Measurements from ENCODE around the gene PREX1.
A peak's percentile ranks its signal among the peaks of the same experiment; 100 is the strongest.

The PREX1 gene

DNA sequence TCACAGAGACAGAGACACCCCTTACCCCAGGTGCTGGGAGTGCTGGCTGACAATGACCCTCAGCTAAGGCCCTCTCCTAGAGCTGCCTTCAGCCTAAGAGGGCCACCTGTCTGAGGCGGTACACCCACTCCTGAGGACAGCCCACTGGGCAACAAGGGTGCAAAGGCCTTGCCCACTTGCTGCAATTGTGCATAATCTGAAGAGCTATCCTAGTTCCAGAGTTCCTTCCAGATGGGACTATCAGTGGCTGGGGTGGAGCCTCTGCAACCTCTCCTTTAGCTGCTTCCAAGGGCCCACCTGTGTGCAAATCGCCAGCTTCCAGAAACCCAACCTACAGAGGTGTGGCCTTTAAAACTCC is 87.5 kb downstream of the PREX1 start:
- ChIA-PET CTCF (interaction anchor here (1.1 kb wide), 1 partner anchor 11 kb away, joined by 3 read pairs; no protein-coding TSS in a partner anchor), POLR2A (no interaction called here)
- no peaks in the 10 kb centered on the region for H3K27me3 ChIP-seq (replicated peaks in 2 of 5; ENCODE audit: control insufficient read depth in 4 of 5, insufficient read depth in 5 of 5, low read length in 4 of 5)
- H3K36me3 ChIP-seq (ENCODE audit: control insufficient read depth in 4 of 4, insufficient read depth in 4 of 4, low read length in 3 of 4), result peaks cover 0 to 44% (median 29%) of the 10 kb centered on the region in 4 experiments
- 100% methylated on average over 1 of the region's 2 CpGs for WGBS (ENCODE audit: insufficient coverage)
- no peak overlapping the region for H3K4me3 ChIP-seq (ENCODE audit: control insufficient read depth in 1 of 7, extremely low read depth in 1 of 7, insufficient read depth in 4 of 7, low read depth in 2 of 7, low read length in 6 of 7)
- H3K4me1 ChIP-seq (ENCODE audit: control extremely low read depth in 1 of 4, control insufficient read depth in 4 of 4, insufficient read depth in 4 of 4, low read length in 3 of 4), result peaks cover 20 to 52% (median 52%) of the 10 kb centered on the region in 4 experiments
- no peak overlapping the region for H3K27ac ChIP-seq (ENCODE audit: insufficient read depth in 1 of 2, low read depth in 1 of 2, low read length in 2 of 2, poor library complexity in 1 of 2, severe bottlenecking in 2 of 2)
- no peak for DNase-seq
- H3K9me3 ChIP-seq (ENCODE audit: control extremely low read depth in 1 of 5, control insufficient read depth in 4 of 5, insufficient read depth in 2 of 5, low read depth in 1 of 5, low read length in 4 of 5), result no peaks in the 10 kb centered on the region

DNA sequence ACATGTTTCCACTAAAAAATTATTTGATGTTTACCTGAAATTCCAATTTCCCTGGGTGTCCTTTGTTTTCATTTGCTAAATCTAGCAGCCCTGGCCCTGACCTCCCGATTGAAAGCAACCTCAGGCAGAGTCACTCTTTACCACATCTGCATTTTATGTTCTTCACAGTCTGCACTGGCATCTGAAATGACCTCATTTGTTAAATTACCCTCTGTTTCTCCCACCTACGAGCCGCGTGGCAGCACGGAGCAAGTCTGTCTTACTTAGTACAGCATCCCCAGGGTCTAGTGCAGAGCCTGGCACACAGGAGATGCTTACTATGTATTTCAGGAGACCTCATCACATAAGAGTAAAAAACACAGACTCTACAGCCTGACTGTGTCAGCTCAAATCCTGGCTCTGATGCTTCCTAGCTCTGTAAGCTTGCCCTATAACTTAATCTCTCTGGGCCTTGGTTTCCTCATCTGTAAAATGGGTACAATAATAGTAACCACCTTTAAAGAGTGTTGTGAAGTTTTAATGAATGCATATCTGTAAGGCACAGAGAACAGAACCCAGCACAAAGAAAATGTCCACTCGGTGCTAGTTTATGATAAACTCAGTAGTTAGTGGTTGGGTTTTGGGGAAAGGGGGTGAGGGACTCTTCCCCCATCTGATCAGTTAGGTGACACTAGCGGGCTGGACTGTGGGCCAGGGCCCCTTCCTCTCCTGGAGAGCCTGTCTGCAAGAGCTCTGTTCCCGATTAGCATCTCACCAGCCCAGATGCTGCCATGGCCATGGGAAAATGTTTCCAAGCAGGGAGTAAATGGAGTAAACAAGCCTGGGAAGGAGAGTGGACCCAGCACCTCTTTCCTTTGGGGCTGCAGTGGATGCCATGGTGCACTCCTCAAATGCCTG is 88.2 kb downstream of the PREX1 start:
- Histone ChIP-seq H3K36me3 (ENCODE audit: control insufficient read depth in 4 of 4, insufficient read depth in 4 of 4, low read length in 3 of 4) (peaks cover 0 to 40% (median 30%) of the 10 kb centered on the region in 4 experiments), H3K27ac (ENCODE audit: insufficient read depth in 1 of 2, low read depth in 1 of 2, low read length in 2 of 2, poor library complexity in 1 of 2, severe bottlenecking in 2 of 2) (no peak overlapping the region), H3K9me3 (ENCODE audit: control extremely low read depth in 1 of 5, control insufficient read depth in 4 of 5, insufficient read depth in 2 of 5, low read depth in 1 of 5, low read length in 4 of 5) (no peaks in the 10 kb centered on the region), H3K4me3 (ENCODE audit: control insufficient read depth in 1 of 7, extremely low read depth in 1 of 7, insufficient read depth in 4 of 7, low read depth in 2 of 7, low read length in 6 of 7) (no peak overlapping the region), H3K4me1 (ENCODE audit: control extremely low read depth in 1 of 4, control insufficient read depth in 4 of 4, insufficient read depth in 4 of 4, low read length in 3 of 4) (peaks cover 22 to 59% (median 58%) of the 10 kb centered on the region in 4 experiments), H3K27me3 (replicated peaks in 2 of 5; ENCODE audit: control insufficient read depth in 4 of 5, insufficient read depth in 5 of 5, low read length in 4 of 5) (no peaks in the 10 kb centered on the region)
- peak in 2 of 3 donors; percentile 62 to 72 for DNase-seq
- POLR2A ChIA-PET, result no interaction called here
- CTCF ChIA-PET, result interaction anchor here (1.1 to 3.2 kb wide), 6 partner anchors 11 to 167 kb away, joined by 3 to 17 read pairs (median 4); no protein-coding TSS in a partner anchor
- 88% methylated on average over 7 of the region's 8 CpGs for WGBS (ENCODE audit: insufficient coverage)

- Histone ChIP-seq H3K9me3 (ENCODE audit: control extremely low read depth in 1 of 5, control insufficient read depth in 4 of 5, insufficient read depth in 2 of 5, low read depth in 1 of 5, low read length in 4 of 5) (no peaks in the 10 kb centered on the region), H3K4me1 (ENCODE audit: control extremely low read depth in 1 of 4, control insufficient read depth in 4 of 4, insufficient read depth in 4 of 4, low read length in 3 of 4) (peaks cover 22 to 66% (median 65%) of the 10 kb centered on the region in 4 experiments), H3K27me3 (replicated peaks in 2 of 5; ENCODE audit: control insufficient read depth in 4 of 5, insufficient read depth in 5 of 5, low read length in 4 of 5) (no peaks in the 10 kb centered on the region), H3K27ac (ENCODE audit: insufficient read depth in 1 of 2, low read depth in 1 of 2, low read length in 2 of 2, poor library complexity in 1 of 2, severe bottlenecking in 2 of 2) (no peak overlapping the region), H3K36me3 (ENCODE audit: control insufficient read depth in 4 of 4, insufficient read depth in 4 of 4, low read length in 3 of 4) (peaks cover 2 to 36% (median 28%) of the 10 kb centered on the region in 4 experiments), H3K4me3 (ENCODE audit: control insufficient read depth in 1 of 7, extremely low read depth in 1 of 7, insufficient read depth in 4 of 7, low read depth in 2 of 7, low read length in 6 of 7) (peak overlapping the region in 2 of 7 experiments; percentile 25 to 30)
- POLR2A ChIA-PET, result no interaction called here
- WGBS (ENCODE audit: insufficient coverage), result 17% methylated on average over 11 of the region's 11 CpGs
- CTCF ChIA-PET, result interaction anchor here (0.5 to 3.2 kb wide), 11 partner anchors 9 to 168 kb away, joined by 3 to 17 read pairs (median 3); no protein-coding TSS in a partner anchor
- DNase-seq, result peak in 2 of 3 donors; percentile 63 to 64
Observed at GRCh38 chr20:48738399-48739304, 89.1 kb downstream of the PREX1 start.

- peaks cover 2 to 34% (median 24%) of the 10 kb centered on the region in 4 experiments for H3K36me3 ChIP-seq (ENCODE audit: control insufficient read depth in 4 of 4, insufficient read depth in 4 of 4, low read length in 3 of 4)
- peak overlapping the region in 2 of 7 experiments; percentile 25 to 30 for H3K4me3 ChIP-seq (ENCODE audit: control insufficient read depth in 1 of 7, extremely low read depth in 1 of 7, insufficient read depth in 4 of 7, low read depth in 2 of 7, low read length in 6 of 7)
- POLR2A ChIA-PET, result no interaction called here
- no peak overlapping the region for H3K27ac ChIP-seq (ENCODE audit: insufficient read depth in 1 of 2, low read depth in 1 of 2, low read length in 2 of 2, poor library complexity in 1 of 2, severe bottlenecking in 2 of 2)
- no peaks in the 10 kb centered on the region for H3K9me3 ChIP-seq (ENCODE audit: control extremely low read depth in 1 of 5, control insufficient read depth in 4 of 5, insufficient read depth in 2 of 5, low read depth in 1 of 5, low read length in 4 of 5)
- CTCF ChIA-PET, result interaction anchor here (0.5 to 3.2 kb wide), 9 partner anchors 10 to 168 kb away, joined by 3 to 17 read pairs (median 3); no protein-coding TSS in a partner anchor
- WGBS (ENCODE audit: insufficient coverage), result 0% methylated on average over 1 of the region's 3 CpGs
- no peaks in the 10 kb centered on the region for H3K27me3 ChIP-seq (replicated peaks in 2 of 5; ENCODE audit: control insufficient read depth in 4 of 5, insufficient read depth in 5 of 5, low read length in 4 of 5)
- H3K4me1 ChIP-seq (ENCODE audit: control extremely low read depth in 1 of 4, control insufficient read depth in 4 of 4, insufficient read depth in 4 of 4, low read length in 3 of 4), result peaks cover 22 to 71% (median 65%) of the 10 kb centered on the region in 4 experiments
- DNase-seq, result no peak
Observed at GRCh38 chr20:48738094-48738398, 89.8 kb downstream of the PREX1 start.

DNA sequence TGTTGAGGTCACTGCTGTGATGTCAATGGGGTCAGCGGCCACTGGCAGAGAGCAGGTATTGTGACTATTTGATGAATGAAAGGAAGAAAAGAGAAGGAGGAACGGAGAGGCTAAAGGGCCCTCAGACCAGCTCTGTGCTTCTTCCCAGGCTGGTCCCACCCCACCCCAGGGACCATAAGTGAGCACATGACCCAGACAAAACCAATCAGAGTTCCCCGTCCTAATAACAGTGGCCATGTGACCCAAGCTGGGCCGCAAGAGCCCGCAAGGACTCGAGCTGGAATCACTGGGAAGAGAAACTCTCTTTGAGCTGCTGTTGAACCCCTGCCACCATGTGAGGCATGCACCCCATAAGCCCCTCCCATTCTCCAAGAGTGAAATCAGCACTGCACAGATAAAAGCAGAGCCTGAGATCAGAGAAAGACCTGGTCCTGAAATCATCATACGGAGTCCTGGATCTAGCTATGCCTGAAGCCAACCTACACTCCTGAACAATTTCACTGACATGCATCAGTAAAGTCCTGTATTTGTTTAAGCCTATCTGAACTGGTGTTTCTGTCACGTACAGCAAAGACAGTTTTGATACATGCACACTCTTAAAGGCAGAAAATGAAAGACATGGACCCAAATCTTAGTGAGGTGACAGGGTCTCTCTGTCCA is 90.2 kb downstream of the PREX1 start:
- Histone ChIP-seq H3K27ac (ENCODE audit: insufficient read depth in 1 of 2, low read depth in 1 of 2, low read length in 2 of 2, poor library complexity in 1 of 2, severe bottlenecking in 2 of 2) (no peak overlapping the region), H3K4me1 (ENCODE audit: control extremely low read depth in 1 of 4, control insufficient read depth in 4 of 4, insufficient read depth in 4 of 4, low read length in 3 of 4) (peaks cover 22 to 71% (median 67%) of the 10 kb centered on the region in 4 experiments)

DNA sequence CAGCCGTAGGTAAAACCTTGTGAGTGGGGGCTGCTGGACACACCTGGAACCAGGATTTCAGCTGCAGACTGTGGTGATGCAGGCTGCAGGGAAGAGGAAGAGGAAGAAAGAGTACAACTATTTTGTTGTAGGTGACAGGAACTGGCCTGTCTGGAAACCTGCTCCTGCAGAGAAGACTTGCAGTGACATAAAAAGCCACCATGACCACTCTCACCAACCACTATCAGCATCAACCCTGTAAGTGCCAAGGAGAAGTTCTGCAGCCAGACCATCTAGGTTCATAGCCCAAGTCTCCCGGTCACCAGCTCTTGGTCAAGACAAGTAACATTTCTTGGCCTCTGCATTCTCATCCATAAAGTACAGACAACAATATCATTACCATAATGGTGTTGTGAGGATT is 91.2 kb downstream of the PREX1 start:
- Histone ChIP-seq H3K9me3 (ENCODE audit: control extremely low read depth in 1 of 5, control insufficient read depth in 4 of 5, insufficient read depth in 2 of 5, low read depth in 1 of 5, low read length in 4 of 5) (no peaks in the 10 kb centered on the region), H3K4me1 (ENCODE audit: control extremely low read depth in 1 of 4, control insufficient read depth in 4 of 4, insufficient read depth in 4 of 4, low read length in 3 of 4) (peaks cover 22 to 79% (median 71%) of the 10 kb centered on the region in 4 experiments), H3K4me3 (ENCODE audit: control insufficient read depth in 1 of 7, extremely low read depth in 1 of 7, insufficient read depth in 4 of 7, low read depth in 2 of 7, low read length in 6 of 7) (peak overlapping the region in 1 of 7 experiments; percentile 6), H3K27me3 (replicated peaks in 2 of 5; ENCODE audit: control insufficient read depth in 4 of 5, insufficient read depth in 5 of 5, low read length in 4 of 5) (no peaks in the 10 kb centered on the region), H3K36me3 (ENCODE audit: control insufficient read depth in 4 of 4, insufficient read depth in 4 of 4, low read length in 3 of 4) (peaks cover 3 to 33% (median 18%) of the 10 kb centered on the region in 4 experiments), H3K27ac (ENCODE audit: insufficient read depth in 1 of 2, low read depth in 1 of 2, low read length in 2 of 2, poor library complexity in 1 of 2, severe bottlenecking in 2 of 2) (no peak overlapping the region)
- WGBS (ENCODE audit: insufficient coverage), result no CpG with 5 or more reads among the region's 2 CpGs
- DNase-seq, result peak in 1 of 3 donors; percentile 35
- POLR2A ChIA-PET, result interaction anchor here (0.7 kb wide), 1 partner anchor 170 kb away, joined by 3 read pairs; no protein-coding TSS in a partner anchor
- CTCF ChIA-PET, result interaction anchor here (1.4 to 3.2 kb wide), 2 partner anchors 11 to 13 kb away, joined by 3 to 17 read pairs; no protein-coding TSS in a partner anchor

More for the DNA sequence above, 90.2 kb downstream of the PREX1 start:
- ChIA-PET POLR2A (interaction anchor here (0.5 kb wide), 1 partner anchor 9 kb away, joined by 3 read pairs; no protein-coding TSS in a partner anchor), CTCF (interaction anchor here (1.2 to 3.2 kb wide), 5 partner anchors 10 to 169 kb away, joined by 3 to 17 read pairs (median 4); no protein-coding TSS in a partner anchor)
- H3K27me3 ChIP-seq (replicated peaks in 2 of 5; ENCODE audit: control insufficient read depth in 4 of 5, insufficient read depth in 5 of 5, low read length in 4 of 5), result no peaks in the 10 kb centered on the region
- H3K9me3 ChIP-seq (ENCODE audit: control extremely low read depth in 1 of 5, control insufficient read depth in 4 of 5, insufficient read depth in 2 of 5, low read depth in 1 of 5, low read length in 4 of 5), result no peaks in the 10 kb centered on the region
- H3K36me3 ChIP-seq (ENCODE audit: control insufficient read depth in 4 of 4, insufficient read depth in 4 of 4, low read length in 3 of 4), result peaks cover 2 to 34% (median 21%) of the 10 kb centered on the region in 4 experiments
- DNase-seq, result no peak
- peak overlapping the region in 1 of 7 experiments; percentile 25 for H3K4me3 ChIP-seq (ENCODE audit: control insufficient read depth in 1 of 7, extremely low read depth in 1 of 7, insufficient read depth in 4 of 7, low read depth in 2 of 7, low read length in 6 of 7)
- 90% methylated on average over 6 of the region's 8 CpGs for WGBS (ENCODE audit: insufficient coverage)

Measured in common myeloid progenitor, CD34-positive (primary cell).